GM12892 (cell line): Measurements from ENCODE around the gene ATG4A.

Experiments
- POLR2A ChIP-seq: IDR thresholded peaks from 2 replicates; pipeline ENCODE4 v1.6.1; 2011; ENCODE audit warnings: low read depth, low read length, control low read depth
- POLR2AphosphoS5 ChIP-seq: IDR thresholded peaks from 2 replicates; pipeline ENCODE4 v1.6.1; 2011; ENCODE audit warnings: low read depth, low read length, control low read depth
- TAF1 ChIP-seq: IDR thresholded peaks from 2 replicates; pipeline ENCODE4 v1.6.1; 2011; ENCODE audit warnings: low read depth, mild to moderate bottlenecking, control low read depth, low read length, borderline replicate concordance

DNA sequence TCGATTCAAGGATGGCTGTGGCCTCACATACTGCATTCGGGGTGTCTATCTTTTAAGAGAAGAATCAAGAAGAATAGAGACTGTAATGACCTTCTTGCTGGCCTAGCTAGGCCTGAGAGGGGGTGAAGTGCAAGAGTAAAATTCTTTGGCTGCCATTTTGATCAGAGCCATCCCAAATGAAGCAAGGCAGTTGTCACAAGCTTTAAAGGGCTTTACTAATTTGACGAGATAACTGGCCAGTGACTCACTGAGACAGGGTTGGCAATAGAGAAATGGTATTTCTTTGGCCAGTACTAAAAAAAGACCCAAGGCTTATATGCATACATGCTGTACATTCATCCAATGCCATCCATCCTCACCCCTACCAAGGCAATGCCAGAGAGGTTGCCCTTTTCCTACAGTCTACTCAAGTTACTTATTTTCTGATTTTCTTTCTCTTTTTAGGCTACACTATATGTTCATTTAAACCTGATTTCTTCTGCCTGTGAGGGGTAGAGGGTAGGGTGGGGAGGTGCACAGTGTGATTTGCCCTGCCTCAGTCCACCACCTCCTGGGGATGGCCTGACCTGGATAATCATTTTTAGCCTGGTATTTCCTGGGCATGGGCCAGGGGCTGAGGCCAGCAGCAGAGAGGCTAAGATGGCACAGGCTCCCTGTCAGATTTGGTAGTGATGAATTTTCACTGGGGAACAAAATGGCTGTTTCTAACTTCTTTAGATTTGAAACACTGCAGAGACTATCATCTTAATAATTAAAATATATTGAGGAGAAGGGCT, 32.2 kb downstream of the ATG4A start:
- TF ChIP-seq POLR2A (no peak), POLR2AphosphoS5 (no peak), TAF1 (no peak)
